Nucleus accumbens (tissue), 56 donors: ENCODE data around the gene PLCL2.
"Not testable (repeated sequence)": the region's sequence is repeated elsewhere in the genome, so short reads cannot be mapped to it uniquely, and the experiment has no call there.

Experiments used
- DNase-seq, 56 donors: peaks; one replicate each; lab custom pipeline; 2025; lab: John Stamatoyannopoulos, UW

PLCL2 gene

GRCh38 chr3:17094551-17094950 lies 209.8 kb downstream of the PLCL2 start:
- no peak for DNase-seq

- no peak for DNase-seq
Observed at GRCh38 chr3:17103579-17103978, 218.8 kb downstream of the PLCL2 start.

GRCh38 chr3:17106801-17107200 lies 222.0 kb downstream of the PLCL2 start:
- DNase-seq = not testable (repeated sequence)

- DNase-seq = no peak
Observed at GRCh38 chr3:17110660-17111396, 226.1 kb downstream of the PLCL2 start.

- no peak for DNase-seq
Observed at GRCh38 chr3:17111586-17111985, 226.8 kb downstream of the PLCL2 start.

- no peak for DNase-seq
Observed at GRCh38 chr3:17115186-17115585, 230.4 kb downstream of the PLCL2 start.

GRCh38 chr3:17116007-17116600 lies 231.3 kb downstream of the PLCL2 start:
- no peak for DNase-seq

GRCh38 chr3:17118771-17119170 lies 234.0 kb downstream of the PLCL2 start:
- no peak for DNase-seq

GRCh38 chr3:17119201-17120072 lies 234.7 kb downstream of the PLCL2 start:
- DNase-seq = no peak

- DNase-seq = no peak
Observed at GRCh38 chr3:17120115-17120514, 235.4 kb downstream of the PLCL2 start.

- DNase-seq = no peak
Observed at GRCh38 chr3:17121336-17121735, 236.6 kb downstream of the PLCL2 start.

GRCh38 chr3:17122758-17123157 lies 238.0 kb downstream of the PLCL2 start:
- no peak for DNase-seq

- DNase-seq = no peak
Observed at GRCh38 chr3:17125738-17126442, 241.1 kb downstream of the PLCL2 start.

GRCh38 chr3:17128671-17129070 lies 243.9 kb downstream of the PLCL2 start:
- not testable (repeated sequence) for DNase-seq

GRCh38 chr3:17129556-17129955 lies 244.8 kb downstream of the PLCL2 start:
- DNase-seq = no peak

GRCh38 chr3:17130956-17131355 lies 246.2 kb downstream of the PLCL2 start:
- no peak for DNase-seq

GRCh38 chr3:17132286-17133115 lies 247.7 kb downstream of the PLCL2 start:
- no peak for DNase-seq

GRCh38 chr3:17133632-17134545 lies 249.1 kb downstream of the PLCL2 start:
- DNase-seq = no peak

GRCh38 chr3:17135696-17136095 lies 250.9 kb downstream of the PLCL2 start:
- no peak for DNase-seq
